A673 (cell line): ENCODE data around the gene GALK1. TPM values are rescaled to one million over a fixed set of nuclear protein-coding genes. Genes with fewer than 3 reads are reported as not detected.

Source experiments
- BruUV-seq: library from RNA; stranded (reverse); fragments of 400-500 nt; replicated peaks from 2 replicates; lab custom pipeline; 2021; lab: Mats Ljungman, UMichigan
- CTCF ChIA-PET: fragments of 300-600 bp; sonication (Branson Sonifier 250); formaldehyde crosslinking; loops from one replicate; lab custom pipeline; 2022; ENCODE audit warnings: antibody characterized with exemption; lab: Charles Lee
- POLR2A ChIA-PET: fragments of 300-600 bp; sonication (Branson Sonifier 250); formaldehyde crosslinking; loops from one replicate; lab custom pipeline; 2022; ENCODE audit warnings: antibody characterized with exemption; ENCODE audit not compliant: low non-redundant PET; lab: Charles Lee
- DNase-seq: peaks from one replicate; pipeline ENCODE4 v3.0.0-alpha.2; 2015; ENCODE audit warnings: low spot score
- H3K27ac ChIP-seq: fragments of 200-600 bp; sonication (generic); 2 replicates; pipeline ENCODE4 v1.5.1; 2016; ENCODE audit warnings: mixed run types, low read depth, mild to moderate bottlenecking, mixed read lengths, antibody characterized with exemption, low read length; ENCODE audit not compliant: poor library complexity, severe bottlenecking
- H3K27me3 ChIP-seq: fragments of 200-600 bp; sonication (generic); replicated peaks from 2 replicates; pipeline ENCODE4 v1.6.1; 2017; ENCODE audit warnings: mixed run types, low read depth, mild to moderate bottlenecking, mixed read lengths, antibody characterized with exemption, low read length; ENCODE audit not compliant: insufficient read depth, poor library complexity
- H3K36me3 ChIP-seq: fragments of 200-600 bp; sonication (generic); 2 replicates; pipeline ENCODE4 v1.6.1; 2016; ENCODE audit warnings: mixed run types, mild to moderate bottlenecking, mixed read lengths, antibody characterized with exemption, low read length; ENCODE audit not compliant: insufficient read depth, poor library complexity, severe bottlenecking
- H3K4me1 ChIP-seq: fragments of 200-600 bp; sonication (generic); 2 replicates; pipeline ENCODE4 v1.6.1; 2017; ENCODE audit warnings: mixed run types, mild to moderate bottlenecking, mixed read lengths, antibody characterized with exemption, low read length; ENCODE audit not compliant: insufficient read depth, poor library complexity, severe bottlenecking
- H3K4me3 ChIP-seq: fragments of 200-600 bp; sonication (generic); 2 replicates; pipeline ENCODE4 v1.5.1; 2016; ENCODE audit warnings: low read depth, mixed run types, mild to moderate bottlenecking, mixed read lengths, low read length; ENCODE audit not compliant: poor library complexity, severe bottlenecking
- H3K9me3 ChIP-seq: fragments of 200-600 bp; sonication (generic); 2 replicates; pipeline ENCODE4 v1.6.1; 2016; ENCODE audit warnings: mixed run types, low read depth, mild to moderate bottlenecking, mixed read lengths, antibody characterized with exemption, low read length; ENCODE audit not compliant: poor library complexity, severe bottlenecking
- EZH2 ChIP-seq: fragments of 200-600 bp; sonication (generic); IDR thresholded peaks from 2 replicates; pipeline ENCODE4 v1.6.1; 2017; ENCODE audit warnings: borderline replicate concordance, low read depth, mild to moderate bottlenecking, mixed read lengths, antibody characterized with exemption, low read length; ENCODE audit not compliant: poor library complexity, severe bottlenecking
- intact Hi-C: fragments of 100-400 bp; cut with micrococcal nuclease; formaldehyde crosslinking; loops from one replicate; pipeline ENCODE4 v1.10.0; 2022; ENCODE audit not compliant: unreplicated experiment
- total RNA-seq: library from RNA; stranded (reverse); gene quantifications from 2 replicates; pipeline ENCODE4 v1.2.3, GENCODE V29; 2021
- TF ChIP-seq, protein P1 (sequence below): fragments of 300-800, 200-600 bp; sonication (generic); conservative IDR thresholded peaks from 2 replicates; pipeline ENCODE4 v1.5.1; 2017; ENCODE audit warnings: low read depth, mild to moderate bottlenecking, antibody characterized with exemption, low read length, moderate library complexity, mixed read lengths

GALK1 gene
- total RNA-seq, 1 experiment from 2014 or later, result 18.3 TPM

DNA sequence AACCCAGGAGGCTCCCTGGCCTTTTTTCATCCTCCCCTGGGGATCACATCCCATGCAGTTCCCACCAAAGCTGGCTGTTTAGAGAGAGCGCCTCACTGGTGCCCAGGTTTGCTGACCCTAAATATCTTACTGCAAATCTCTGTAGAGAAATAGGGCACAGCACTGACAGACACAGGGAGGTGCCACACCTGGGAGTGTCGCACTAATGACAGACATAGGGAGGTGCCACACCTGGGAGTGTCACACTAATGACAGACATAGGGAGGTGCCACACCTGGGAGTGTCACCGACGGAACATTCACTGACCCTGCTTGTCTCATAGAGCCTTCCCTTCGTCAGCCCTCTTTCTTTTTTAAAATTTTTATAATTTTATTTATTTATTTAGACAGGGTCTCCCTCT lies 45.2 kb upstream of the GALK1 start:
- no peaks in the 10 kb centered on the region for H3K9me3 ChIP-seq
- H3K36me3 ChIP-seq, result peaks cover 39% of the 10 kb centered on the region
- no peak overlapping the region for H3K27ac ChIP-seq
- no TSS peak for BruUV-seq
- H3K4me1 ChIP-seq, result no peaks in the 10 kb centered on the region
- H3K4me3 ChIP-seq, result no peak overlapping the region
- H3K27me3 ChIP-seq, result no peaks in the 10 kb centered on the region
- no peak for DNase-seq
- ChIA-PET CTCF (no interaction called here), POLR2A (no interaction called here)
- TF ChIP-seq, protein P1, sequence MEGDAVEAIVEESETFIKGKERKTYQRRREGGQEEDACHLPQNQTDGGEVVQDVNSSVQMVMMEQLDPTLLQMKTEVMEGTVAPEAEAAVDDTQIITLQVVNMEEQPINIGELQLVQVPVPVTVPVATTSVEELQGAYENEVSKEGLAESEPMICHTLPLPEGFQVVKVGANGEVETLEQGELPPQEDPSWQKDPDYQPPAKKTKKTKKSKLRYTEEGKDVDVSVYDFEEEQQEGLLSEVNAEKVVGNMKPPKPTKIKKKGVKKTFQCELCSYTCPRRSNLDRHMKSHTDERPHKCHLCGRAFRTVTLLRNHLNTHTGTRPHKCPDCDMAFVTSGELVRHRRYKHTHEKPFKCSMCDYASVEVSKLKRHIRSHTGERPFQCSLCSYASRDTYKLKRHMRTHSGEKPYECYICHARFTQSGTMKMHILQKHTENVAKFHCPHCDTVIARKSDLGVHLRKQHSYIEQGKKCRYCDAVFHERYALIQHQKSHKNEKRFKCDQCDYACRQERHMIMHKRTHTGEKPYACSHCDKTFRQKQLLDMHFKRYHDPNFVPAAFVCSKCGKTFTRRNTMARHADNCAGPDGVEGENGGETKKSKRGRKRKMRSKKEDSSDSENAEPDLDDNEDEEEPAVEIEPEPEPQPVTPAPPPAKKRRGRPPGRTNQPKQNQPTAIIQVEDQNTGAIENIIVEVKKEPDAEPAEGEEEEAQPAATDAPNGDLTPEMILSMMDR, result no peak
- TF ChIP-seq EZH2, result no peak
- intact Hi-C loops, result no loop called here

DNA sequence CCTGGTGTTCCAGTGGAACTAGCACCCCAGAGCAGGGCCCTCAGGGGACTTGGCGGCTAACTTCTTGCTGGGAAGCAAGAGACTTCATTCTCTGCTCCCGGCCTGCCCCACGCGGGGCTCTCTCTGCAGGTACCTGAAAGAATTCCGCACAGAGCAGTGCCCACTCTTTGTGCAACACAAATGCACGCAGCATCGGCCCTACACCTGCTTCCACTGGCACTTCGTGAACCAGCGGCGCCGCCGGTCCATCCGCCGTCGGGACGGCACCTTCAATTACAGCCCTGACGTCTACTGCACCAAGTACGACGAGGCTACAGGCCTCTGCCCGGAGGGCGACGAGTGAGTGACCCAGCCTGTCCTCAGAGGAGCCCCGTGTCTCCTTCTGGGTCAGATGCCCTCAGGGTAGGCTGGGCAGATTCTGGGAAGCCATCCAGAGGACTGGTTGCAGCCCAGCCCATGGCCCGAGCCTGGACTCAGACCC lies 44.7 kb upstream of the GALK1 start:
- TF ChIP-seq EZH2, result no peak
- TF ChIP-seq, protein P1, result no peak
- Histone ChIP-seq H3K9me3 (no peaks in the 10 kb centered on the region), H3K27ac (peak overlapping the region; percentile 23), H3K27me3 (no peaks in the 10 kb centered on the region), H3K4me3 (no peak overlapping the region), H3K36me3 (peaks cover 37% of the 10 kb centered on the region), H3K4me1 (no peaks in the 10 kb centered on the region)
- no TSS peak for BruUV-seq
- CTCF ChIA-PET, result no interaction called here
- no peak for DNase-seq
- POLR2A ChIA-PET, result no interaction called here
- intact Hi-C loops, result no loop called here

DNA sequence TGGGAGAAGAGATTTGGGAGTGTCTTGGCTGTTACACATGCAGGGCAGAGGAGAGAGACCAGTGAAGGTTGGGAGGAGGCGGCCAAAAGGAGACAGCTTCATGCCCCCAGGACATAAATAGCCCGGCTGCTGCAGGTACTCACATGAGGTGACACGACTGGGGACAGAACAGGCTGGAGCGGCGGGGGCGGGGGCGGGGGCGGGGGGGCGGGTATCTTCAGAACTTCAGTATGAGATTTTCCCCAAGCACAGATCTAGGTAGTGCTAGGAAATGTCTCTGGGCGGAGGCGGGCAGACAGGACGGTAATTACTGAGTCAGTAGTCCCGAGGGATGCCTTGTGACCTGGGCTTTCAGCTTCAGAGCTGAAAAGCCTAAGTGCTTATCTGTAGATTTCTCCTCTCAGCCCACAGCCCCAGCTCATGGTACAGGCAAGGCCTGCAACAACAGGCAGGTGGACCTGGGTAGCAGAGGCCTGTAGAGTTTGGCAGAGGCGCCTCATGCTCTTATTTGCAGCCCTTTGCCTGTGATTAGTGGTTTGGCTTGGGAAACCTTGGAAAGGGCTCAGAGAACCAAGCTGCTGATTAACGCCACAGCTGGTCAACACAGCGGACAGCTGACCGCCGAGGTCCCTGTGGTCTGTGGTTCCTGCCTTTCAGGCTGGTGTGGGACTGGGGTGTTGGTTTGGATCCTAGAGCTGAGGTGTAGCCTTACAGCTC lies 44.1 kb upstream of the GALK1 start:
- POLR2A ChIA-PET, result no interaction called here
- intact Hi-C loops, result no loop called here
- Histone ChIP-seq H3K4me1 (no peaks in the 10 kb centered on the region), H3K27me3 (no peaks in the 10 kb centered on the region), H3K27ac (peak overlapping the region; percentile 23), H3K36me3 (peaks cover 33% of the 10 kb centered on the region), H3K9me3 (no peaks in the 10 kb centered on the region), H3K4me3 (no peak overlapping the region)
- no TSS peak for BruUV-seq
- peak; percentile 44 for DNase-seq
- CTCF ChIA-PET, result no interaction called here
- TF ChIP-seq, protein P1, result no peak
- TF ChIP-seq EZH2, result no peak
